HG02798 (cell line): ENCODE measurements around the gene SLIT3.
"Not testable (repeated sequence)": the region's sequence is repeated elsewhere in the genome, so short reads cannot be mapped to it uniquely, and the experiment has no call there.

Experiments used
- ATAC-seq: cut with Tn5 transposase; IDR thresholded peaks from one replicate; pipeline ENCODE4 v1.9.1; 2021; ENCODE audit warnings: mild to moderate bottlenecking; ENCODE audit not compliant: unreplicated experiment, poor library complexity

The SLIT3 gene

DNA sequence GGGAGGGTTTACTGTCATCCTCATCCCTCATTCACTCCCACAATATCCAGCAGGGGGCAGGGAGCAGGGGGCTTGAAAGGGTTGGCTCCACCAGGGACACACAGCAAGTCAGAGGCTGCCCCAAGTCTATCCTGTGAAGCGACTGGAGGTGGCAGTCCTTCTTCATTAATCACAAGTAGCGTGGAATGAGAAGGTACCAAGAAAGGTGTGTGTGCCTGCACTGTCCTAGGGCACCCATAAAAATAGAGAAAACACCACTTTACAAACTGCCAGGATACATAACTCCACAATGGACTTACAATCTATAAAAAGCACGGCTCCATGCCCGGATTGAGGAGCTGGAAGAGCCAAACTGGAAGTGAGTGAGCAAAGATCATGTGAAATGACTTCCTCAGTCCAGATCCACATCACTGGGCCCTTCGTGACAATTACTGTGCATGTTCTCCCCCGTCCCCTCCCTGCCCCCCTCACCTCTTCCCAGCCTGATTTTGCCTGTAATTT, 183.9 kb downstream of the SLIT3 start:
- no peak for ATAC-seq

GRCh38 chr5:169115461-169116124, 185.3 kb downstream of the SLIT3 start:
- no peak for ATAC-seq

- no peak for ATAC-seq
Observed at GRCh38 chr5:169114466-169115065, 186.4 kb downstream of the SLIT3 start.

DNA sequence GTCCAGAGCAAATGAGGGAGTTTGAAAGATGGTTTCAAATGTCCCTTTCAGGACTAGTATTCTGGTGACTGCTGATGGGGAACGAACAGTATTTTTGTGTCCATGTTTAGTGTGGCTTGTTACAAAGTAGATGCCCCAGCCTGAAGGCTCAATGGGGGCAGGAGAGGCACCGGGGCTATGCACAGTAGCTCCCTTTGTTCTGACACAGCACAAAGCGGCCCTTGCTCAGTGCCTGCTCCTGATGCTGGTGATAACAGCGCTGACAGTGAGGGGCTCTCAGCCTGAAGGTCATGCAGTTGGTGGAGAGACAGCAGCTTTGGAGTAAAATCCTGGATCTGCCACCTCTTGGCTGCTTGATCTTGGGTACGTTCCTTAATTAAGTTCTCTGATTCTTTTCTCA, 188.9 kb downstream of the SLIT3 start:
- ATAC-seq, result no peak

DNA sequence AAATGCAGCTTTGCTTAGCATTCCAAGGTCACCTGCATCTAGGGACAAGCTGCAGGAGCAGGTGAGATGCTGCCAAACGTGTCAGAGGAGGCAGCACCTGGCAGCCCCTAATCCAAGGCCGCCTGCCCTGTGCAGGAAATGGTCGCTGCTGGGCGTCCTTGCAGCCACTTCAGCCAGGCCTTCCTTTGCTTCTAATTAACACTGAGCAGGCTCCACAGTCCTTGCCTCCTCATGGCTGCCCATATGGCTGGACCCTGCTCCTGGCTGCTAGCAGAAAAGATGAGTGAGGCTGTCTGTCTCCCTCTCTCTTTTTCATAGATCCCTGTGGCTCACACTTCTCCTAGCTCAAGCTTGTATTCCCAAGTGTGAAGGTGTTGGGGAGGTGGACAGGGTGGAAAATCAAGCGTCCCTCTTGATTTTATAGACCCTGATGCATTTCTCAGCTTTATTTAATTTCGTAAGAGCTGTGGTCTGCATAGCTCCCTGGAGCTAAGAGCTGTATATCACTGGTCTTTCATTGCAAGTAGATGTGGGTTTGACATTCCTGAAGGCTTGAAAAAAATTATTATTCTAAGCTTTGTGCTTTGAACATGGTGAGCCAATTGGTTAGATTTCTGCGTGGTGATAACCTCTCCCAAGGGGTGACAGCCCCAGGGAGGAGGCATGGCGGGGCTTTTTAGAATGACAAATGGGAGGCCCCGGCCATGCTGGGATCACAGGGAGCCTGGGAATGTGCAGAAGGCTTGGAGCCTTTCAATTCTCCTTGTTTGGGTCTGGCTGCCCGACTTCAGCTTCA, 193.8 kb downstream of the SLIT3 start:
- ATAC-seq, result no peak

DNA sequence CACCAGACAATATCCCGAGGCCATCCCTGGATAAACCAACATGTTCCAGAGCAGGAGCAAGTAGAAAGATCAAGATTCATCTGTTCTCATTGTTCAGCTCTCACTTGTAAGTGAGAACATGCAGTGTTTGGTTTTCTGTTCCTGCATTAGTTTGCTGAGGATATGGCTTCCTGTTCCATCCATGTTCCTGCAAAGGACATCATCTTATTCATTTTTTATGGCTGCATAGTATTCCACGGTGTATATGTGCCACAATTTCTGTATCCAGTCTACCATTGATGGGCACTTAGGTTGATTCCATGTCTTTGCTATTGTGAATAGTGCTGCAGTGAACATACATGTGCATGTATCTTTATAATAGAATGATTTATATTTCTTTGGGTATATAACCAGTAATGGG, 195.4 kb downstream of the SLIT3 start:
- not testable (repeated sequence) for ATAC-seq

- ATAC-seq, result no peak
Observed at GRCh38 chr5:169104937-169105494, 195.9 kb downstream of the SLIT3 start.

DNA sequence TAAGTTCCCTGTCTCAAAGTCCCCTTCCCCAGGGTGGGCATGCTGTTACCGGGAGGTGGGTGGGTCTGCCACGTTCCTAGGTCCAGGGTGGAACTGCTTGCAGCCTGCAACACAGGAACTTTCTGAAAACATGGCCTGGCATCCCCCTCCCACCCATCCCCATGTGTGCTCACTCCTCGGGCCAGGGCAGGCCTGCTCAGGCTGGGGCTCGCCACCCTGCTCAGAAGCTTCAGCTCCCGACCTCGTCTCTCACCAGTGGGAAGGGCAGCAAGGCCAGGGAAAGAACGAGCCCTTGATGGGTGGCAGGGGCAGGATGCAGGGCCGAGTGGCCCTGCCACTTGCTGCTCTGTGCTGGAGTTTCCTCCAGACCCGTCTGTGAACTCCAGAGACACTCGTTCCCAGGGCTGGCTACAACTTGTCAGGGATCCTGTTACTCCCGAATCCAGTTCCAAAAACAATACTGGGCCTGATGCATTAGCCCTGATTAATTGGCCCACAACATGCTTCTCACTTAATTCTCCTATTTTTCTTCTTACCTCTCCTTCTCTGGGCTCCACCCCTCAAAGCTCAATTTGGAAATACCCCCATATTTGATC, 197.3 kb downstream of the SLIT3 start:
- ATAC-seq, result no peak

DNA sequence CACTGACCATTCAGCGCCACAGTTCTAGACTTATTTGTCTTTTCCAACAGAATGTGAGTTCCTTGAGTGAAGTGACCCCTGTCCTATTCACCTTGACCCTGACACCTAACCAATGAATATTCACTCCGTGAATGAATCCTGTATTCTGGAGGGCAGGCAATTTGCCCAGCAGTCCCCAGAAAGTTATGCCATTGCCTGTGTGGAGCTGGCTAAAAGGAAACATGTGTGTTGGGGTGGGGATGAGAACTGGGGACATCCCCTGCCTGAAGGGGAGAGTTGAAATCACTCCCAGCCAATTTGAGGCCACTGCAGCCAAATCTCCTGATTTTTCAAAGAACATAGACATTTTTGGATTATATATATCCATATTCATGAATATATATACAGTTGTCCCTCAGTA, 199.0 kb downstream of the SLIT3 start:
- ATAC-seq, result no peak

- ATAC-seq, result no peak
Observed at GRCh38 chr5:169100735-169101075, 200.2 kb downstream of the SLIT3 start.

GRCh38 chr5:169099801-169100734, 200.9 kb downstream of the SLIT3 start:
- ATAC-seq, result no peak

DNA sequence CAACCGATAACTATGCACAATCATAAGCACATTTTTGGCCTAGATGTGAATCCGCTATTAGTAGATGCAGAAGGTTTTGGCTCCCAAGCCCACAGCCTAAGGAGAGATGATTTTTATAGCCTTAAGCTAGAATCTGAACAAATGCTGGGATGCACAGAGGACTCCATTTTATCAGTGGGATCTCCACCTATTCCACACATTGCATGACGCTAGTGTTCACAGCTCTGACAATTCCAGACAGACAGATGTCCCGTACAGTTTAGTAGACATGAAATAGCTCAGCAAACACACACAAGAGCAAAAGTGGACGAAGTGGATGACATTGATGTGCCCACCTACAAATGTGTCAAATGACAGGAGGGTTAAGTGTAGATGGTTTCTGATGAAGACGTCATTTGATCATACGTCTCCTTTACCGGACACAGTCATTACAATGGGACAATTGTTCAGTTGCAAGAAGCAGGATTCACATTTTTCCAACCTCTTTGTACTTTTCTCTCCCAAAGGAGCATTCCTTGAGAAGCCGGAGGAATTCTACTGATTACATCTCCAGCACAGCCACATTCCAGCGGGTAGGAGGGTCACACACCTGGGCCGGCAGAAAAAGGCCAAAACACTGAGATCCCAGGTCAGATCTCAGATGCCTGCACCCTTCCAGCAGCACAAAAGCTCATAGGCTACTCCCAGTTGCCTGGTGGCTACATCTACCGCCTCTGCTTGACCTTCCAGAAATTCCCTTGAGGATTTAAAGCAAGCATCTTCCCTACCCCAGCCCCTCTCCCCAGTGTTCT, 202.4 kb downstream of the SLIT3 start:
- no peak for ATAC-seq

- ATAC-seq, result no peak
Observed at GRCh38 chr5:169097374-169098326, 203.3 kb downstream of the SLIT3 start.

GRCh38 chr5:169095976-169096375, 205.0 kb downstream of the SLIT3 start:
- ATAC-seq, result no peak

DNA sequence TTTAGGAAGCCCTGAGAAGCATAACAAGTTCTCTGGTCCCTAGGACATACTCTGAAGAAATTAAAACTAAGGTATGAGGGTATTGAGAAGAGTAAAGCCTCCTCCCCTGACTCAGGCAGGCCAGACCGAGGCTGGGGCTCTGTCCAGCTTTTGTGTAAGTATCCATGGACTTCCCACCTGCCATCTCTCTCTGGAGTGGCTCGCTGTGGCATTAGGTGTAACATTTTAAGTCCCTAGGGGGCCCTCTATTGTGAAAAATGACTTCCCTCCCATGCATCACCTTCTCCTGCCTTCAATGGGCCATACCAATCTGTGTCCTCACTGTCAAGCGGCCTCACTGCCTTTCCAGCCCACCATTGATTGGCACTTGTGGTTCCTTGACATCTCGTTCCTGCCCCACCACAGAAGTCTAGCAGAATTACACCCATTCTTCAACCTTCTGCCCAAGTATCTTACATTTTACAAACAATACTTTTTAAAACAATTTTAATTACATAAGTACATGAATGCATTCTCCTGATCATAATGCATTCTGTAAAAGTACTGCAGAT, 205.5 kb downstream of the SLIT3 start:
- ATAC-seq, result no peak

DNA sequence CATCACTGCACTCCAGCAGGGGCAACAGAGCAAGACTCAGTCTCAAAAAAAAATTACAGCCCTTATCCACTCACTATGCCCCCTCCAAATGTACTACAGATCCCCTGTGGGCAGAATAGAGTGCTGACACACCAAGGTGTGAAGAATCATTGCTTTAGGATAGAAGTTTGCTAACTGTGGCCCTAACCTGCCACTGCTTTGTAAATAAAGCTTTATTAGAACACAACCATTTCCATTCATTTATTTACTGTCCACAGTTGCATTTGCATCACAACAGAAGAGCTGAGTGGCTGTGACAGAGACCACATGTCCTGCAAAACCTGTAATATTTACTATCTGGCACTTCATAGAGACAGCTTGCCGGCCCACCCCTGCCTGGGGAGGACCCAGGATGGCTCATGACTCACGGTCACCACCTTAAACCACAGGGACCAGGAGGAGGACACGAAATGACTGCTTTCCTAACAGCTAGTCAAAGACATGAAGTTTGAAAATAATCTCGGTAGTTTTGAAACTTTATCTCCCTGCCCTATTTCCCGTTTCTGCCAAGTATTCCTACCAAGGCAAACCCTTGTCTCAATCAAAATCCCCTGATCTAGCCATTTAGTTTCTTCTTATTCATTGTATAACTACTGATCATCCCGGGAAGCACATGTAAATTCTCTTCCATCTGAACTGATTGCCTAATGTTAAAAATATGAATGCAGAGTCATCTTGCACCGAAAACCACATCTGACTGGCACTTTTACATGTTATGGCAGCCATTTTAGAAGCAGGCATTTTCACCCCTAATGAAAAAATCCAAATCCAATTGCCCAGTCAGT, 206.1 kb downstream of the SLIT3 start:
- no peak for ATAC-seq
